A673 (cell line): ENCODE measurements around the gene RIPPLY3. TPM values are rescaled to one million over a fixed set of nuclear protein-coding genes. Genes with fewer than 3 reads are reported as not detected.
A peak's percentile ranks its signal among the peaks of the same experiment; 100 is the strongest.

ENCODE experiments used
- BruUV-seq: library from RNA; stranded (reverse); fragments of 400-500 nt; replicated peaks from 2 replicates; lab custom pipeline; 2021; lab: Mats Ljungman, UMichigan
- CTCF ChIA-PET: fragments of 300-600 bp; sonication (Branson Sonifier 250); formaldehyde crosslinking; loops from one replicate; lab custom pipeline; 2022; ENCODE audit warnings: antibody characterized with exemption; lab: Charles Lee
- POLR2A ChIA-PET: fragments of 300-600 bp; sonication (Branson Sonifier 250); formaldehyde crosslinking; loops from one replicate; lab custom pipeline; 2022; ENCODE audit warnings: antibody characterized with exemption; ENCODE audit not compliant: low non-redundant PET; lab: Charles Lee
- DNase-seq: peaks from one replicate; pipeline ENCODE4 v3.0.0-alpha.2; 2015; ENCODE audit warnings: low spot score
- H3K27ac ChIP-seq: fragments of 200-600 bp; sonication (generic); 2 replicates; pipeline ENCODE4 v1.5.1; 2016; ENCODE audit warnings: mixed run types, low read depth, mild to moderate bottlenecking, mixed read lengths, antibody characterized with exemption, low read length; ENCODE audit not compliant: poor library complexity, severe bottlenecking
- H3K27me3 ChIP-seq: fragments of 200-600 bp; sonication (generic); replicated peaks from 2 replicates; pipeline ENCODE4 v1.6.1; 2017; ENCODE audit warnings: mixed run types, low read depth, mild to moderate bottlenecking, mixed read lengths, antibody characterized with exemption, low read length; ENCODE audit not compliant: insufficient read depth, poor library complexity
- H3K36me3 ChIP-seq: fragments of 200-600 bp; sonication (generic); 2 replicates; pipeline ENCODE4 v1.6.1; 2016; ENCODE audit warnings: mixed run types, mild to moderate bottlenecking, mixed read lengths, antibody characterized with exemption, low read length; ENCODE audit not compliant: insufficient read depth, poor library complexity, severe bottlenecking
- H3K4me1 ChIP-seq: fragments of 200-600 bp; sonication (generic); 2 replicates; pipeline ENCODE4 v1.6.1; 2017; ENCODE audit warnings: mixed run types, mild to moderate bottlenecking, mixed read lengths, antibody characterized with exemption, low read length; ENCODE audit not compliant: insufficient read depth, poor library complexity, severe bottlenecking
- H3K4me3 ChIP-seq: fragments of 200-600 bp; sonication (generic); 2 replicates; pipeline ENCODE4 v1.5.1; 2016; ENCODE audit warnings: low read depth, mixed run types, mild to moderate bottlenecking, mixed read lengths, low read length; ENCODE audit not compliant: poor library complexity, severe bottlenecking
- H3K9me3 ChIP-seq: fragments of 200-600 bp; sonication (generic); 2 replicates; pipeline ENCODE4 v1.6.1; 2016; ENCODE audit warnings: mixed run types, low read depth, mild to moderate bottlenecking, mixed read lengths, antibody characterized with exemption, low read length; ENCODE audit not compliant: poor library complexity, severe bottlenecking
- CTCF ChIP-seq: fragments of 300-800, 200-600 bp; sonication (generic); conservative IDR thresholded peaks from 2 replicates; pipeline ENCODE4 v1.5.1; 2017; ENCODE audit warnings: low read depth, mild to moderate bottlenecking, antibody characterized with exemption, low read length, moderate library complexity, mixed read lengths
- EZH2 ChIP-seq: fragments of 200-600 bp; sonication (generic); IDR thresholded peaks from 2 replicates; pipeline ENCODE4 v1.6.1; 2017; ENCODE audit warnings: borderline replicate concordance, low read depth, mild to moderate bottlenecking, mixed read lengths, antibody characterized with exemption, low read length; ENCODE audit not compliant: poor library complexity, severe bottlenecking
- intact Hi-C: fragments of 100-400 bp; cut with micrococcal nuclease; formaldehyde crosslinking; loops from one replicate; pipeline ENCODE4 v1.10.0; 2022; ENCODE audit not compliant: unreplicated experiment
- total RNA-seq: library from RNA; stranded (reverse); gene quantifications from 2 replicates; pipeline ENCODE4 v1.2.3, GENCODE V29; 2021

RIPPLY3 gene
- total RNA-seq, 1 experiment from 2014 or later = 5.0 TPM

GRCh38 chr21:36966821-36967768, 39.4 kb upstream of the RIPPLY3 start:
- H3K4me3 ChIP-seq = peak overlapping the region; percentile 65
- TF ChIP-seq CTCF = no peak
- no peak for TF ChIP-seq EZH2
- peak; percentile 86 for DNase-seq
- H3K27me3 ChIP-seq = no peaks in the 10 kb centered on the region
- no peaks in the 10 kb centered on the region for H3K36me3 ChIP-seq
- intact Hi-C loops = no loop called here
- BruUV-seq = no TSS peak
- no peaks in the 10 kb centered on the region for H3K9me3 ChIP-seq
- POLR2A ChIA-PET = interaction anchor here (0.6 kb wide), 1 partner anchor 20 kb away, joined by 3 read pairs; no protein-coding TSS in a partner anchor
- CTCF ChIA-PET = interaction anchor here (0.6 to 1.3 kb wide), 3 partner anchors 10 to 38 kb away, joined by 3 to 6 read pairs (median 5); no protein-coding TSS in a partner anchor
- H3K27ac ChIP-seq = peak overlapping the region; percentile 67
- peaks cover 10% of the 10 kb centered on the region for H3K4me1 ChIP-seq

DNA sequence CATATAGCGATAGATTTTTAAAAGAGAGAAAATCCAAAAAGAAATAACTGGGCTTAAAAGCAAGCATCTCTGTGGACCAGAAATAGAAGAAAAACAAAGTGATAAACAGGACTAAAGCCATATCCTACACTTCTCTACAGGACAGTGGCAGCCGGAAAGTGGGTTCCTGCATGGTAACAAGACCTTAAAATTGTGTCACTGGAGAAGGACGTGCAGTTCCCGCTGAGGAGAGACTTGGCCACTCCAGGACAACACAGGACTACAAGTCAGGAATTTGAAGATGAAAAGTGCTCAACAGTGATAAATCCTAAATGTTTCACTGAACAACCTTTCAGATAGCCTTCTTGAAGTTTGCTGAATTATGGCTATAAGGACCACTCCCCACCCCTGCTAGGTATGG, 38.1 kb upstream of the RIPPLY3 start:
- Histone ChIP-seq H3K9me3 (no peaks in the 10 kb centered on the region), H3K27ac (no peak overlapping the region), H3K4me1 (peaks cover 10% of the 10 kb centered on the region), H3K4me3 (no peak overlapping the region), H3K27me3 (no peaks in the 10 kb centered on the region), H3K36me3 (no peaks in the 10 kb centered on the region)
- ChIA-PET POLR2A (no interaction called here), CTCF (no interaction called here)
- DNase-seq = no peak
- TF ChIP-seq EZH2 (no peak), CTCF (no peak)
- intact Hi-C loops = no loop called here
- no TSS peak for BruUV-seq

GRCh38 chr21:36968976-36969375, 37.5 kb upstream of the RIPPLY3 start:
- H3K9me3 ChIP-seq = no peaks in the 10 kb centered on the region
- POLR2A ChIA-PET = no interaction called here
- H3K27ac ChIP-seq = no peak overlapping the region
- intact Hi-C loops = no loop called here
- DNase-seq = no peak
- CTCF ChIA-PET = no interaction called here
- no peak overlapping the region for H3K4me3 ChIP-seq
- no peaks in the 10 kb centered on the region for H3K36me3 ChIP-seq
- TF ChIP-seq EZH2 (no peak), CTCF (no peak)
- TSS peak; percentile 18 for BruUV-seq
- peaks cover 10% of the 10 kb centered on the region for H3K4me1 ChIP-seq
- H3K27me3 ChIP-seq = no peaks in the 10 kb centered on the region
